SK-N-SH treated with all-trans-retinoic acid at 6 μM for 48 hours (cell line): ENCODE measurements around the gene GALE.
"Not testable (repeated sequence)": the region's sequence is repeated elsewhere in the genome, so short reads cannot be mapped to it uniquely, and the experiment has no call there.

Experiments used
- ARNTL ChIP-seq: fragments of 450-650 bp; formaldehyde crosslinking; IDR thresholded peaks from 2 replicates; pipeline ENCODE4 v1.5.0; 2020; ENCODE audit warnings: low read depth, mild to moderate bottlenecking, moderate library complexity, borderline replicate concordance
- PATZ1 ChIP-seq: fragments of 250-450 bp; sonication (Bioruptor Pico); IDR thresholded peaks from 2 replicates; pipeline ENCODE4 v1.8.0; 2020; ENCODE audit warnings: mild to moderate bottlenecking, moderate library complexity, borderline replicate concordance
- POU6F1 ChIP-seq: fragments of 250-450 bp; sonication (Bioruptor Pico); IDR thresholded peaks from 2 replicates; pipeline ENCODE4 v1.8.0; 2021; ENCODE audit warnings: low read depth, mild to moderate bottlenecking, moderate library complexity, borderline replicate concordance
- RARB ChIP-seq: fragments of 250-450 bp; sonication (Bioruptor Pico); IDR thresholded peaks from 2 replicates; pipeline ENCODE4 v1.8.0; 2021; ENCODE audit warnings: mild to moderate bottlenecking, moderate library complexity
- TCF4 ChIP-seq: fragments of 250-450 bp; sonication (Bioruptor Pico); IDR thresholded peaks from 2 replicates; pipeline ENCODE4 v1.8.0; 2021; ENCODE audit warnings: mild to moderate bottlenecking, moderate library complexity, borderline replicate concordance
- TOX ChIP-seq: fragments of 250-450 bp; sonication (Bioruptor Pico); IDR thresholded peaks from 2 replicates; pipeline ENCODE4 v1.8.0; 2021; ENCODE audit warnings: mild to moderate bottlenecking, moderate library complexity, borderline replicate concordance
- TSHZ2 ChIP-seq: fragments of 250-450 bp; sonication (Bioruptor Pico); IDR thresholded peaks from 2 replicates; pipeline ENCODE4 v1.5.0; 2020; ENCODE audit warnings: mild to moderate bottlenecking, moderate library complexity
- ZFP30 ChIP-seq: fragments of 450-650 bp; formaldehyde crosslinking; IDR thresholded peaks from 2 replicates; pipeline ENCODE4 v1.5.0; 2022; ENCODE audit warnings: mild to moderate bottlenecking, moderate library complexity

GRCh38 chr1:23834156-23834555, 33.6 kb upstream of the GALE start:
- not testable (repeated sequence) for TF ChIP-seq RARB (CRISPR knock-in tag); TSHZ2 (CRISPR knock-in tag); POU6F1 (CRISPR knock-in tag); ZFP30; TCF4; PATZ1; TOX (CRISPR knock-in tag); ARNTL (CRISPR knock-in tag)
